PC-9 (cell line): Measurements from ENCODE around the gene ELMO3. TPM values are rescaled to one million over a fixed set of nuclear protein-coding genes. Genes with fewer than 3 reads are reported as not detected.

Source experiments
- BruUV-seq: library from RNA; stranded (reverse); fragments of 400-500 nt; replicated peaks from 2 replicates; lab custom pipeline; 2021; lab: Mats Ljungman, UMichigan
- CTCF ChIA-PET: fragments of 300-600 bp; sonication (Branson Sonifier 250); formaldehyde crosslinking; loops from one replicate; lab custom pipeline; 2022; ENCODE audit warnings: antibody characterized with exemption; lab: Charles Lee
- POLR2A ChIA-PET: fragments of 300-600 bp; sonication (Branson Sonifier 250); formaldehyde crosslinking; loops from one replicate; lab custom pipeline; 2022; ENCODE audit warnings: antibody characterized with exemption; ENCODE audit not compliant: unreplicated experiment; lab: Charles Lee
- DNase-seq, 2 experiments: peaks; one replicate each; pipeline versions ENCODE4 v3.0.0 to v3.0.0-alpha.2; 2015 to 2022; ENCODE audit warnings: mixed read lengths in 1 of 2
- H2AFZ ChIP-seq: fragments of 200-600 bp; sonication (generic); 2 replicates; pipeline ENCODE4 v1.8.1; 2017; ENCODE audit warnings: antibody characterized with exemption
- H3F3A ChIP-seq: fragments of 200-600 bp; sonication (generic); 2 replicates; pipeline ENCODE4 v1.8.1; 2017; ENCODE audit warnings: antibody characterized with exemption, mild to moderate bottlenecking, low read depth; ENCODE audit not compliant: insufficient read depth
- H3K27ac ChIP-seq: fragments of 200-600 bp; sonication (generic); 2 replicates; pipeline ENCODE4 v1.6.1; 2016; ENCODE audit warnings: mixed run types
- H3K27me3 ChIP-seq: fragments of 200-600 bp; sonication (generic); 2 replicates; pipeline ENCODE4 v1.6.1; 2016; ENCODE audit warnings: low read depth, mixed run types; ENCODE audit not compliant: insufficient read depth
- H3K36me3 ChIP-seq: fragments of 200-600 bp; sonication (generic); 2 replicates; pipeline ENCODE4 v1.6.1; 2016; ENCODE audit warnings: low read depth, mixed run types
- H3K4me1 ChIP-seq: fragments of 200-600 bp; sonication (generic); replicated peaks from 2 replicates; pipeline ENCODE4 v1.6.1; 2016; ENCODE audit warnings: mixed run types; ENCODE audit not compliant: insufficient read depth
- H3K4me2 ChIP-seq: fragments of 200-600 bp; sonication (generic); 2 replicates; pipeline ENCODE4 v1.6.1; 2017; ENCODE audit warnings: mixed run types
- H3K4me3 ChIP-seq: fragments of 200-600 bp; sonication (generic); 2 replicates; pipeline ENCODE4 v1.6.1; 2016; ENCODE audit warnings: mixed run types
- H3K79me2 ChIP-seq: fragments of 200-600 bp; sonication (generic); 2 replicates; pipeline ENCODE4 v1.6.1; 2017; ENCODE audit warnings: low read depth, mixed run types
- H3K9me2 ChIP-seq: fragments of 200-600 bp; sonication (generic); 2 replicates; pipeline ENCODE4 v1.8.1; 2017; ENCODE audit warnings: mild to moderate bottlenecking; ENCODE audit not compliant: insufficient read depth
- H3K9me3 ChIP-seq: fragments of 200-600 bp; sonication (generic); 2 replicates; pipeline ENCODE4 v1.8.1; 2016; ENCODE audit warnings: low read depth; ENCODE audit not compliant: insufficient read depth
- H4K20me1 ChIP-seq: fragments of 200-600 bp; sonication (generic); 2 replicates; pipeline ENCODE4 v1.8.1; 2017; ENCODE audit not compliant: insufficient read depth
- CTCF ChIP-seq: fragments of 200-600 bp; sonication (generic); conservative IDR thresholded peaks from 2 replicates; pipeline ENCODE4 v1.6.1; 2017; ENCODE audit warnings: mixed run types, antibody characterized with exemption, mild to moderate bottlenecking, moderate library complexity
- EZH2 ChIP-seq: fragments of 200-600 bp; sonication (generic); IDR thresholded peaks from 2 replicates; pipeline ENCODE4 v1.8.0; 2017; ENCODE audit warnings: antibody characterized with exemption, low read depth
- intact Hi-C: fragments of 100-400 bp; cut with micrococcal nuclease; formaldehyde crosslinking; loops from one replicate; pipeline ENCODE4 v1.10.0; 2022; ENCODE audit not compliant: unreplicated experiment
- total RNA-seq: library from RNA; stranded (reverse); gene quantifications from 2 replicates; pipeline ENCODE4 v1.2.3, GENCODE V29; 2021

ELMO3 gene
- total RNA-seq, 1 experiment from 2014 or later: 32.4 TPM

DNA sequence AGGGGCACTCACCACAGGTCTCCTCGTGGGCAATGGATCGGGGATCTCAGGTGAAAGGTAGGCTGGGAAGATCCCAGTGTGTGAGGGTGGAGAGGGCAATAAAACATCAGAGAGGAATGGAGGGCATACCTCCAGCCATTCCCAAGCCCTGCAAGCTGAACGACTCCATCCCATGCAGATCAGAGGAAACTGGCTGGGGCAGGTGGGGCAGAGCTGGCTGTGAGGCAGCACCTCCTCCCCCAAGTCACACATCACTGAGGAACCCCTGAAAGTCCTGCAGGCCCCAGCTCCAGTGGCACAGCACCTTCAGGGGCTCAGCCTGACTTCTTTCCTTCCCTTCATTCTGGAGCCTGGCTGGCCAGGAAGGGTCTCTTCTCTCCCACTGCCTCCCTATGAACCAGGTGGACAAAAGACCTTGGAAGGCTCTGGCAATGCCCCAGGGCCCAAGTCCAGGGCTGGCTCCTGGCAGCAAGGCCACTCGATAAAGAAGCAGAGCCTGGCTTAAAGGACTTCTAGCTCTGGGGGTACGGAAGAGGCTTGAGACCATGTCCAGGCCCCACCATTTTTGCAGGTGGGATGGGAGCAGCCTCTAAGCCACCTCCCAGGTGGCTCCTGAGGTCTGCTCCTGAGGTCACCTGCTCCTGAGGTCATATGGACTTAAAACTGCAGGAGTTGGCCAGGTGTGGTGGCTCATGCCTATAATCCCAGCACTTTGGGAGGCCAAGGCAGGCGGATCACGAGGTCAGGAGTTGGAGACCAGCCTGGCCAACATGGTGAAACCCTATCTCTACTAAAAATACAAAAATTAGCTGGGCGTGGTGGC, 14.5 kb downstream of the ELMO3 start:
- DNase-seq: no peak
- Histone ChIP-seq H3K27me3 (no peaks in the 10 kb centered on the region), H3K9me3 (no peaks in the 10 kb centered on the region), H3K4me3 (no peak overlapping the region; the same call in 1 of the 2 replicates), H3K4me2 (peak overlapping the region; percentile 61), H3K9me2 (no peaks in the 10 kb centered on the region), H3K79me2 (no peaks in the 10 kb centered on the region), H2AFZ (no peak overlapping the region), H3K36me3 (no peaks in the 10 kb centered on the region), H3K4me1 (peaks cover 46% of the 10 kb centered on the region), H3F3A (peaks cover 43% of the 10 kb centered on the region), H4K20me1 (no peaks in the 10 kb centered on the region), H3K27ac (peak overlapping the region; percentile 73)
- intact Hi-C loops: no loop called here
- CTCF ChIA-PET: interaction anchor here (0.6 to 0.8 kb wide), 3 partner anchors 14 to 123 kb away, joined by 3 to 6 read pairs (median 5); no protein-coding TSS in a partner anchor
- POLR2A ChIA-PET: interaction anchor here (0.6 to 1.1 kb wide), 6 partner anchors 28 to 242 kb away, joined by 3 to 14 read pairs (median 8); partner anchors contain the start of gene CBFB
- no peak for TF ChIP-seq EZH2
- TF ChIP-seq CTCF: no peak
- no TSS peak for BruUV-seq

- Histone ChIP-seq H3K36me3 (no peaks in the 10 kb centered on the region), H3K79me2 (no peaks in the 10 kb centered on the region), H3K27me3 (no peaks in the 10 kb centered on the region), H3K4me1 (peaks cover 34% of the 10 kb centered on the region), H2AFZ (no peak overlapping the region), H3K4me3 (no peak overlapping the region), H3K4me2 (no peak overlapping the region), H3K27ac (no peak overlapping the region), H3K9me2 (no peaks in the 10 kb centered on the region), H4K20me1 (no peaks in the 10 kb centered on the region), H3F3A (peaks cover 35% of the 10 kb centered on the region), H3K9me3 (no peaks in the 10 kb centered on the region)
- TF ChIP-seq EZH2 (no peak), CTCF (no peak)
- DNase-seq: no peak
- BruUV-seq: no TSS peak
- POLR2A ChIA-PET: no interaction called here
- CTCF ChIA-PET: no interaction called here
- intact Hi-C loops: no loop called here
Measured at GRCh38 chr16:67215706-67216105, 16.8 kb downstream of the ELMO3 start.

DNA sequence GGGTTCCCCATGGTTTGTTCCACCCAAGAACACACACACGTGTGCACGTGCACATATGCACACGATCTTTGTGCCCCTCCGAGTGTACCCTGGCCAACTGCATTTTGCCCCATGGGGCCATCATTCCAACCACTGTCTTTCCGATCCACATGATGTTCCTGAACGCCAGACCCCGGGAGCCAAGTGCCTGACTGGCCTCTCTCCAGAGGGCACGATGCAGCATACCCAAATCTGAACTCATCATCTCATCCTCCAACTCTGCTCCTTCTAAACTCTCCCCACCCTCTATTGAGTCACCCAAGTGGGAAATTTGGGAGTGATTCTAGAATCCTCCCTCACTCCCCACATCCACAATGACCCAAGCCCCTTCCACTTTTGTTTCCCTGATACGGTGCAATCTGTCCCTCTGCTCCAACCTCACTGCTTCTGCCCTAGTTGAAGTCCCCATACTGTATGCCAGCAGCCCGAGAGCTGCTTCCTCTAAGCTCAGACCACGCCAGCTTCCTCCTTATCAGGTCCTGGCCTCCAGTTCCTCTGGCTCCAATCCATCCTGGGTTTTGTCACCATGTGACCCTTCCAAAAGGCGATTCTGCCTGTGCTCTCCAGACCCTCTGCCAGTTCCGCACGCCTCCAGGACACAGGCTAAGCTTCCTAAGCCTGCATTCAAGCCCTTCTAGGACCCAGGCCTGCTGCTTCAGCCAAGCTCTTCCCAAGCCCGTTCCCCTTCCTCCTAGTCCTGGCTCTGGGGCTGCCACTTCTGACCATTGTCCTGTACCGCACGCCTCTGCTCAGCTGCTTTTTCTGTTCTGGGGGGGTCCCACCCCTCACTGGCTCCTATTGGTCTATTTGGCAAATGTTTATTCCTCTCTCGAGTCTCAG, 17.9 kb downstream of the ELMO3 start:
- intact Hi-C loops: no loop called here
- Histone ChIP-seq H3K27ac (no peak overlapping the region), H4K20me1 (no peaks in the 10 kb centered on the region), H3K27me3 (no peaks in the 10 kb centered on the region), H3K4me1 (peaks cover 33% of the 10 kb centered on the region), H3K9me2 (no peaks in the 10 kb centered on the region), H2AFZ (no peak overlapping the region), H3K9me3 (no peaks in the 10 kb centered on the region), H3K4me2 (no peak overlapping the region), H3F3A (peaks cover 29% of the 10 kb centered on the region), H3K79me2 (no peaks in the 10 kb centered on the region), H3K36me3 (no peaks in the 10 kb centered on the region), H3K4me3 (no peak overlapping the region)
- POLR2A ChIA-PET: no interaction called here
- CTCF ChIA-PET: interaction anchor here (0.6 kb wide), 1 partner anchor 31 kb away, joined by 4 read pairs; the partner anchor contains the start of gene FHOD1
- DNase-seq: no peak
- no TSS peak for BruUV-seq
- TF ChIP-seq CTCF (no peak), EZH2 (no peak)
